GM10248 (cell line): ENCODE data around the gene GJA9.

ENCODE experiments used
- CTCF ChIA-PET: fragments of 300-600 bp; sonication (Branson Sonifier 250); formaldehyde crosslinking; extraction: SDS; loops from one replicate; lab custom pipeline; 2021; ENCODE audit warnings: antibody characterized with exemption; lab: Yijun Ruan, JAX
- POLR2A ChIA-PET: fragments of 350-650 bp; sonication (Branson Sonifier 250); formaldehyde crosslinking; extraction: SDS; loops from one replicate; lab custom pipeline; 2020; ENCODE audit warnings: antibody characterized with exemption; lab: Yijun Ruan, JAX
- DNase-seq: peaks from one replicate; pipeline ENCODE4 v3.0.0; 2012; ENCODE audit errors: extremely low spot score
- TF ChIP-seq, protein P1 (sequence below): IDR thresholded peaks from 2 replicates; pipeline ENCODE4 v1.5.1; 2012; ENCODE audit warnings: mild to moderate bottlenecking, low read depth; ENCODE audit errors: extremely low read depth, missing control alignments, control extremely low read depth

The GJA9 gene

DNA sequence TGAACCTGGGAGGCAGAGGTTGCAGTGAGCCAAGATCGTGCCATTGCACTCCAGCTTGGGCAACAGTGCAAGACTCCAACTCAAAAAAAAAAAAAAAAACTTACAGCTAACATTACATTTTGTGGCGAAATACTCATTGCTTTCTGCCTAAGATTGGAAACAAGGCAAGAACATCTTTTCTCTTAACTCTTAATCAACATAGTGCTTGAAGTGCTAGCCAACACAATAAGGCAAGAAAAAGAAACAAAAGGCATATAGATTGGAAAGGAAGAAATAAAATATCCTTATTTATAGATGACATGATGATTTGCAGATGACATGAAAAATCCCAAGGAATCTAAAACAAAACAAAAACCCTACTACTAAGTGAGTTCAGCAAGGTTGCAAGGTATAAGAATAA, 24.6 kb upstream of the GJA9 start:
- TF ChIP-seq, protein P1, sequence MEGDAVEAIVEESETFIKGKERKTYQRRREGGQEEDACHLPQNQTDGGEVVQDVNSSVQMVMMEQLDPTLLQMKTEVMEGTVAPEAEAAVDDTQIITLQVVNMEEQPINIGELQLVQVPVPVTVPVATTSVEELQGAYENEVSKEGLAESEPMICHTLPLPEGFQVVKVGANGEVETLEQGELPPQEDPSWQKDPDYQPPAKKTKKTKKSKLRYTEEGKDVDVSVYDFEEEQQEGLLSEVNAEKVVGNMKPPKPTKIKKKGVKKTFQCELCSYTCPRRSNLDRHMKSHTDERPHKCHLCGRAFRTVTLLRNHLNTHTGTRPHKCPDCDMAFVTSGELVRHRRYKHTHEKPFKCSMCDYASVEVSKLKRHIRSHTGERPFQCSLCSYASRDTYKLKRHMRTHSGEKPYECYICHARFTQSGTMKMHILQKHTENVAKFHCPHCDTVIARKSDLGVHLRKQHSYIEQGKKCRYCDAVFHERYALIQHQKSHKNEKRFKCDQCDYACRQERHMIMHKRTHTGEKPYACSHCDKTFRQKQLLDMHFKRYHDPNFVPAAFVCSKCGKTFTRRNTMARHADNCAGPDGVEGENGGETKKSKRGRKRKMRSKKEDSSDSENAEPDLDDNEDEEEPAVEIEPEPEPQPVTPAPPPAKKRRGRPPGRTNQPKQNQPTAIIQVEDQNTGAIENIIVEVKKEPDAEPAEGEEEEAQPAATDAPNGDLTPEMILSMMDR: no peak
- CTCF ChIA-PET: no interaction called here
- POLR2A ChIA-PET: no interaction called here

GRCh38 chr1:38899560-38899959, 18.2 kb upstream of the GJA9 start:
- POLR2A ChIA-PET: no interaction called here
- TF ChIP-seq, protein P1: no peak
- CTCF ChIA-PET: no interaction called here
- no peak for DNase-seq

More for the DNA sequence above, 24.6 kb upstream of the GJA9 start:
- no peak for DNase-seq

- no peak for DNase-seq
- ChIA-PET POLR2A (no interaction called here), CTCF (no interaction called here)
- TF ChIP-seq, protein P1: no peak
These were observed 17.4 kb upstream of the GJA9 start for GRCh38 chr1:38898653-38899230.

DNA sequence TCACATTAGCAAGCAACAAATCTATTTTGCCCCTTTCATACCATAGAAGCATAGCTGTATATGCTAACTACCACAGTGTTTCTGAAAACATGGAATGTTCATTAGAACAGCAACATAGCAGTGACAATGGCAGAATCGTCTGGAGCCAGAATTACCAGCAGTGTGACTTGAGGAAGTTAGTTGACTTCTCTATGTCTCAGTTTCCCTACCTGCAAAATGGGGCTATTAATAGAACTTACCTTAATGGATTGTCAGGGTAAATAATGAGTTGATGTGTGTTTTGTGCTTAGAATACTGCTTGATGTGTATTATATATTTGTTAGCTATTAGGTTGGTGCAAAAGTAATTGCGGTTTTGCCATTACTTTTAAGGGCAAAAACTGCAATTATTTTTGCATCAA, 14.8 kb upstream of the GJA9 start:
- POLR2A ChIA-PET: no interaction called here
- TF ChIP-seq, protein P1: no peak
- CTCF ChIA-PET: no interaction called here
- DNase-seq: no peak

DNA sequence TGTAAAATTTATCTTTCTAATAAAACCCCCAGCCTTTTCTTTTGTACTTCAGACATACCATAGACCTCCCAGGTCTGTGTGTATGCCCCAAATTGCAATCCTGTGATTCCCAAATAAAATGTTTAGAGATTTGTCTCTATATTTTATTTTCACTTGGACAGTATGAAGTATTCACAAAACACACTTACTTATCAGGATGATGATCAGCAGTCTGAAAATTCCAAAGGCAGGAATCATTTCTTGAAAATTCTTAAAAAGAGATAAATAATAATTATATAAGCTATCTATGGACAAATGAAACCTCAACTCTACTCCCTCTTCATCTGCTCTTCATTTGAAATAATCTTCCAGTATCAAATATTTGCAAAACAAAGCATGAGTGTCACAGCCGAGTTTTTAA, 11.6 kb upstream of the GJA9 start:
- ChIA-PET CTCF (no interaction called here), POLR2A (no interaction called here)
- TF ChIP-seq, protein P1: no peak
- no peak for DNase-seq

DNA sequence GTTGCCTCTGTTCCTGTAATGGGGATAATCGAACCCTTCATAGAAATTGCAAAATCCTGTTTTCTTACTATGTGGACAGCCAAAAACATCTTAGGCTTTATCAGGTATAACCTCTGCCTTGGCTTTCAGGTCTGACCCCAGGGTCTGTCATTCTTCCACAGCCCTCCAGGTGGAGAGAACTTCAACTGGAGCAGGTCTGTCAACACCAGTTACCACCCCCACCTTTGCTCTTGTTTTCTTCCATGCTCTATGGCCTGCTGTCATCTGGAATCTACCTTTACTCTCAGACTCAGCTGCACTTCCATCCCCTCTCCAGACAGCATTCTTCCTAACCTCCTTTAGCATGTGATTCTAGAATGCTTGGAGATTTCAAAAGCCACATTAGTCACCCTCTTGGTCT, 10.4 kb upstream of the GJA9 start:
- DNase-seq: no peak
- ChIA-PET CTCF (no interaction called here), POLR2A (no interaction called here)
- TF ChIP-seq, protein P1: no peak
